Prostate gland (tissue), 2 donors: ENCODE results near the gene MTCH1. TPM values are rescaled to one million over a fixed set of nuclear protein-coding genes. Genes with fewer than 3 reads are reported as not detected.
A peak's percentile ranks its signal among the peaks of the same experiment; 100 is the strongest.

Source experiments
- DNase-seq: peaks from one replicate; pipeline ENCODE4 v3.0.0-alpha.2; 2019; ENCODE audit warnings: low spot score
- H3K27ac ChIP-seq, 2 donors: fragments of 200-600 bp; sonication (generic); 2 replicates each; pipeline ENCODE4 v1.5.1; 2017 to 2019
- H3K27me3 ChIP-seq: fragments of 200-600 bp; sonication (generic); replicated peaks from 2 replicates; pipeline ENCODE4 v1.5.1; 2019; ENCODE audit not compliant: insufficient read depth
- H3K36me3 ChIP-seq, 2 donors: fragments of 200-600 bp; sonication (generic); 1 replicate in 1 of 2; 2 replicates in 1 of 2; pipeline versions ENCODE4 v1.5.1 to v1.8.1; 2017 to 2019
- H3K4me1 ChIP-seq: fragments of 200-600 bp; sonication (generic); replicated peaks from 2 replicates; pipeline ENCODE4 v1.5.1; 2019
- H3K4me3 ChIP-seq, 2 donors: fragments of 200-600 bp; sonication (generic); 2 replicates each; pipeline ENCODE4 v1.5.1; 2017 to 2019
- H3K9me3 ChIP-seq: fragments of 200-600 bp; sonication (generic); 2 replicates; pipeline ENCODE4 v1.5.1; 2017
- POLR2A ChIP-seq: fragments of 450-650 bp; IDR thresholded peaks from one replicate; pipeline ENCODE4 v1.6.1; 2016; ENCODE audit warnings: antibody characterized with exemption, mild to moderate bottlenecking
- POLR2AphosphoS5 ChIP-seq: sonication (generic); formaldehyde crosslinking; IDR thresholded peaks from one replicate; pipeline ENCODE4 v1.6.1; 2017; ENCODE audit warnings: antibody characterized with exemption
- WGBS: methylation state at CpG from one replicate; pipeline ENCODE4 v1.1.5; 2018; 5-methylcytosine and 5-hydroxymethylcytosine counted together
- intact Hi-C: fragments of 100-400 bp; cut with DNase I; formaldehyde crosslinking; loops from one replicate; pipeline ENCODE4 v1.14.2; 2022
- total RNA-seq, 2 donors: library from RNA; depleted of rRNA; stranded (reverse); fragments of >200 nt; gene quantifications; one replicate each; pipeline ENCODE4 v1.1.0, GENCODE V29; 2016
- TF ChIP-seq, protein P1 (sequence below), 4 experiments: fragments of 200-600 bp in 2 of 4; fragments of 450-650 bp in 2 of 4; sonication (generic) in 2 of 4; IDR thresholded peaks; 1 replicate in 3 of 4; 2 replicates in 1 of 4; pipeline ENCODE4 v1.5.1; 2016 to 2019; ENCODE audit warnings: antibody characterized with exemption in 4 of 4, mild to moderate bottlenecking in 2 of 4, moderate library complexity in 2 of 4

Gene MTCH1
- total RNA-seq, 2 donors from 2014 or later, result 269 to 367 TPM

DNA sequence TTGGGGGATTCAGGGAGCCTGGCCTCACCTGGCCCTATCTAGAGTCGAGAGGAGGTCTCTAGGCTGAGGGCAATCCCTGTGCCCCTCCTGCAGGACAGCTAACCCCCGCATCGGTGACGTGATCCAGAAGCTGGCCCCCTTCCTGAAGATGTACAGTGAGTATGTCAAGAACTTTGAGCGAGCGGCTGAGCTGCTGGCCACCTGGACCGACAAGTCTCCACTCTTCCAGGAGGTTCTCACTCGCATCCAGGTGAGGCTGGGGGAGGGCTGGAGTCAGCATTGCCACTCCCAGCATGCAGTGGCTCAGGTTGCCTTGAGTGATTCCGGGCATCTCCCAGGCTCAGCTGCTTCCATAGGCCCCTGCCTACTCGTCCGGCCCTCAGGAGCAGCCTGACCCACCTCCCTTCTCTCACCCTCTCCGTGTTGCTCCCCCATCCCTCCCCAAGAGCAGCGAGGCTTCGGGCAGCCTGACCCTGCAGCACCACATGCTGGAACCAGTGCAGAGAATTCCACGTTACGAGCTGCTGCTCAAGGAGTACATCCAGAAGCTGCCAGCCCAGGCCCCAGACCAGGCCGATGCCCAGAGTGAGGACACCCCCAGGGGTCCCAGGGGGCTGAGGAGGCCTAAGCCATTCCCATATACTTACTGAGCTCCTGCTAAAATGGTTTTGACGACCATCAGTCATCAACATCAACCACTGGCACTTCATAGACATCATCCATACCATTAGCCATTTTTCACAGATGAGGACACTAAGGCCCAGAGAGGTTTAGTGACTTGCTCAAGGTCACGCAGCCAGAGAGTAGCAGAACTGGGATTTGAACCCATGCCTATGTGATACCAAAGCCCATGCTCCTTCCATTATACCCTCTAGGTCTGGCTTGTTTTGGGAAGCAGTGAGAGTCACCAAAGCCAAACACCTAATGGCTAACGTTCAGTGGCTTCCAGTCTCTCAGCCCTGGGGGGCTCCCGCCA is 27.8 kb upstream of the MTCH1 start:
- Histone ChIP-seq H3K9me3 (no peaks in the 10 kb centered on the region), H3K4me1 (peaks cover under 1% of the 10 kb centered on the region), H3K27me3 (no peaks in the 10 kb centered on the region), H3K27ac (no peak overlapping the region), H3K4me3 (no peak overlapping the region), H3K36me3 (no peaks in the 10 kb centered on the region)
- 82% methylated on average over 13 of the region's 21 CpGs for WGBS
- DNase-seq, result no peak
- intact Hi-C loops, result loop anchor here (10.0 kb wide), 1 partner anchor 129 kb away; the partner anchor contains the start of gene C6orf89
- TF ChIP-seq POLR2A, result no peak
- TF ChIP-seq POLR2AphosphoS5, result no peak
- TF ChIP-seq, protein P1, sequence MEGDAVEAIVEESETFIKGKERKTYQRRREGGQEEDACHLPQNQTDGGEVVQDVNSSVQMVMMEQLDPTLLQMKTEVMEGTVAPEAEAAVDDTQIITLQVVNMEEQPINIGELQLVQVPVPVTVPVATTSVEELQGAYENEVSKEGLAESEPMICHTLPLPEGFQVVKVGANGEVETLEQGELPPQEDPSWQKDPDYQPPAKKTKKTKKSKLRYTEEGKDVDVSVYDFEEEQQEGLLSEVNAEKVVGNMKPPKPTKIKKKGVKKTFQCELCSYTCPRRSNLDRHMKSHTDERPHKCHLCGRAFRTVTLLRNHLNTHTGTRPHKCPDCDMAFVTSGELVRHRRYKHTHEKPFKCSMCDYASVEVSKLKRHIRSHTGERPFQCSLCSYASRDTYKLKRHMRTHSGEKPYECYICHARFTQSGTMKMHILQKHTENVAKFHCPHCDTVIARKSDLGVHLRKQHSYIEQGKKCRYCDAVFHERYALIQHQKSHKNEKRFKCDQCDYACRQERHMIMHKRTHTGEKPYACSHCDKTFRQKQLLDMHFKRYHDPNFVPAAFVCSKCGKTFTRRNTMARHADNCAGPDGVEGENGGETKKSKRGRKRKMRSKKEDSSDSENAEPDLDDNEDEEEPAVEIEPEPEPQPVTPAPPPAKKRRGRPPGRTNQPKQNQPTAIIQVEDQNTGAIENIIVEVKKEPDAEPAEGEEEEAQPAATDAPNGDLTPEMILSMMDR (IDR thresholded peaks at IDR 0.05), result no peak

DNA sequence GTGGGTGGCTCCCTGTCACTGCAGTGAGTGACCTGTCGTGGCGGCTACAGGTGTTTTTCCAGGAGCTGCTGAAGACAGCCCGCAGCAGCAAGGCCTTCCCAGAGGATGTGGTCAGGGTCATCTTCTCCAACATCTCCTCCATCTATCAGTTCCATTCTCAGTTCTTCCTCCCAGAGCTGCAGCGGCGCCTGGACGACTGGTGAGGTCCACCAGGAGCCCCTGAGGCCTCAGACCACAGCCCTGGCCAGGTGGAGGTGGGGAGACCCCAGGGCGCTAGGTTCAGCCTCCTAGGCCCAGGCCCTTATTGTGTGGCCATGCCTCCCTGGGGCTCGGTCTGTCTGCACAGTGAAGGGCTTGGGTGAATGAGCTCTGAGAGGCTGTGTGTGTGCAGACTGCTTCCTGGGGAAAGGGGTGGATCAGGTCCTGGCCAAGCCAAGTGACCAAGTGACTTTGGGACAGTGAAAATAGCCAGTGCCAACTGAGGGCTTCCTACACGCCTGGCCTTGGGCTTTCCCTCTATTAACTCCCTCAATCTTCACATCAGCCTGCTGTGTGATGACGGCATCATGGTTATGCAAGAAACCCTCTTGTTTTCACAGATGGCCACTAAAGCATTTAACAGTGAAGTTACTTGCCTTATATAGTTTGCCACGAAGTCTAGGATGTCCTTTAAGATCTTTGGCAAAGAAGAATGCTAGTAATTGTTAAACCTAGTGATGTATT is 25.8 kb upstream of the MTCH1 start:
- no peak for DNase-seq
- H3K27ac ChIP-seq, result no peak overlapping the region
- H3K9me3 ChIP-seq, result no peaks in the 10 kb centered on the region
- no peaks in the 10 kb centered on the region for H3K36me3 ChIP-seq
- H3K27me3 ChIP-seq, result no peaks in the 10 kb centered on the region
- no peaks in the 10 kb centered on the region for H3K4me1 ChIP-seq
- H3K4me3 ChIP-seq, result no peak overlapping the region
- WGBS, result 89% methylated on average over 11 of the region's 11 CpGs
- intact Hi-C loops, result loop anchor here (10.0 kb wide), 1 partner anchor 127 kb away; the partner anchor contains the start of gene C6orf89
- TF ChIP-seq POLR2AphosphoS5, result no peak
- TF ChIP-seq POLR2A, result no peak
- TF ChIP-seq, protein P1 (IDR thresholded peaks at IDR 0.05), result no peak

DNA sequence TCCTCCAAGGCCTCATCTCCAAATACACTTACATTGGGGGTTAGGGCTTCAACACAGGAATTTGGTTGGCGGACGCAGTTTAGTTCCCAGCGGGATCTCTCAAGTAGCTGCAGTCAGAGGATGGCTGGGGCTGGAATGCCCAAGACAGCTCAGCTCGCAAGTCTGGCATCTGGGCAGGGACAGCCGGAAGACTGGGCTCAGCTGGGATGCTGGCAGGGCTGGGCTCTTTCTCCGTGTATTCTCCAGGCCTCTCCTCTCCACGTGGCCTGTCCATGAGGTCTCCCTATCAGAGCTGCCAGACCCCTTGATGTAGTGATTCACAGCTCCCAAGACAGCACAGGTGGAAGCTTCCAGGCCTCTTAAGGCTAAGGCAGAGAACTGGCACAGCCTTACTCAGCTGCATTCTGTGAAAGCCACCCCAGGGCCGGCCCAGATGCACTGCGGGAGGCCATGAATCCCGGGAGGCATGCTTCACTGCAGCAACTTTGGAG is 24.5 kb upstream of the MTCH1 start:
- Histone ChIP-seq H3K27ac (no peak overlapping the region), H3K9me3 (no peaks in the 10 kb centered on the region), H3K4me3 (no peak overlapping the region), H3K27me3 (no peaks in the 10 kb centered on the region), H3K4me1 (no peaks in the 10 kb centered on the region), H3K36me3 (no peaks in the 10 kb centered on the region)
- intact Hi-C loops, result loop anchor here (10.0 kb wide), 1 partner anchor 126 kb away; the partner anchor contains the start of gene C6orf89
- TF ChIP-seq POLR2AphosphoS5, result no peak
- TF ChIP-seq, protein P1 (IDR thresholded peaks at IDR 0.05), result no peak
- WGBS, result 92% methylated on average over 10 of the region's 10 CpGs
- DNase-seq, result no peak

DNA sequence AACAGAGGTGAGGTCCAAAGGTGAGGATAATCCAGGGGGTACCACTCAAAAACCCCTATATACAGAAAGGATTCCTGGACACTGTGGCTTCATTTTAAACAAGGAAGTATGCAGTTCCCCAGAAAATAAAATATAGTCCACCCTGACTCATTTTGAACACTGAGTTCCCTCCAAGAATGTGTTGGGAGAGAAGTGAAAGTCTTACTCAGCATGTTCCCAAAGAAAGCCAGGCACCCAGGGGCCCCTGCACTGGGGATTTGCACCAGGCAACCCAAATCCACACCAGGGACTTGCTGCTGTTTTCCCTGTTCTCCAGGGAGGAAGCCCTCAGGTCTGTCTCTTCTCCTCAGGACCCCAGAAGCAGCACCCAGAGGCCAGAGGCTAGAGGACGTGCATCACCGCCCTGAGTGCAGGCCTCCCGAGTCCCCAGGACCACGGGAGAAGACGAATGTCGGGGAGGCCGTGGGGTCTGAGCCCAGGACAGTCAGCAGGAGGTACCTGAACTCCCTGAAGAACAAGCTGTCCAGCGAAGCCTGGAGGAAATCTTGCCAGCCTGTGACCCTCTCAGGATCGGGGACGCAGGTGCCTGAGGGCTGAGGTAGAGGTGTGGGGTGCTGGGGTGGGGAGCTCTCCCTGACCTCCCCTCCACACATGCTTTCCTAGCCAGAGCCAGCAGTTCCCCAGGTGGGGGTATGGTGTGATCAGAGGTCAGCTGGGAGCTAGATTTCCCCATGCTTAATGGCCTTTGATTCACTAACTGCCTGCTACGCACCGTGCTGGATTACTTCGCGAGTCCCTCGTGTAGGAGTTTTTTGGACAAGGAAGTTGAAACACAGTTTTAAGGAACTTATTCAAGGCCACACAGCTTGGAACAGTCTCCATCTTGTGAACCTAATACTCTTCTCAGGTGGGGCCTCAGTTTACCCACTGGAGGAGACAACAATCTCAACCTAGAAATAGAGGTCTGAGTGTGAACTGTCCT is 22.8 kb upstream of the MTCH1 start:
- H3K4me3 ChIP-seq, result no peak overlapping the region
- DNase-seq, result no peak
- WGBS, result 79% methylated on average over 15 of the region's 15 CpGs
- intact Hi-C loops, result no loop called here
- H3K27me3 ChIP-seq, result no peaks in the 10 kb centered on the region
- TF ChIP-seq, protein P1 (IDR thresholded peaks at IDR 0.05), result no peak
- TF ChIP-seq POLR2A, result no peak
- peak; percentile 8 for TF ChIP-seq POLR2AphosphoS5
- no peaks in the 10 kb centered on the region for H3K36me3 ChIP-seq
- no peak overlapping the region for H3K27ac ChIP-seq
- H3K4me1 ChIP-seq, result no peaks in the 10 kb centered on the region
- no peaks in the 10 kb centered on the region for H3K9me3 ChIP-seq
